Testis (tissue), 3 donors: Measurements from ENCODE around the gene TBC1D21. TPM values are rescaled to one million over a fixed set of nuclear protein-coding genes. Genes with fewer than 3 reads are reported as not detected.

ENCODE experiments used
- DNase-seq: peaks from one replicate; pipeline ENCODE4 v3.0.0-alpha.2; 2019
- H3K27ac ChIP-seq, 2 donors: fragments of 200-600 bp; sonication (generic); one replicate each; pipeline ENCODE4 v1.5.1; 2019
- H3K27me3 ChIP-seq: fragments of 200-600 bp; sonication (generic); one replicate; pipeline ENCODE4 v1.5.1; 2019
- H3K36me3 ChIP-seq: fragments of 200-600 bp; sonication (generic); one replicate; pipeline ENCODE4 v1.5.1; 2017; ENCODE audit warnings: low read depth; ENCODE audit errors: missing control alignments
- H3K4me1 ChIP-seq: fragments of 200-600 bp; sonication (generic); one replicate; pipeline ENCODE4 v1.5.1; 2019
- H3K4me3 ChIP-seq, 2 donors: fragments of 200-600 bp; sonication (generic); one replicate each; pipeline ENCODE4 v1.5.1; 2017 to 2019
- H3K9me3 ChIP-seq: fragments of 200-600 bp; sonication (generic); one replicate; pipeline ENCODE4 v1.5.1; 2017
- CTCF ChIP-seq, 3 experiments: fragments of 450-650 bp in 2 of 3; fragments of 200-600 bp in 1 of 3; sonication (generic) in 1 of 3; IDR thresholded peaks; one replicate each; pipeline ENCODE4 v1.5.1; 2016 to 2019; ENCODE audit warnings: antibody characterized with exemption in 3 of 3, mild to moderate bottlenecking in 2 of 3, moderate library complexity in 1 of 3
- POLR2A ChIP-seq: fragments of 450-650 bp; IDR thresholded peaks from one replicate; pipeline ENCODE4 v1.6.1; 2017; ENCODE audit warnings: antibody characterized with exemption, mild to moderate bottlenecking, moderate library complexity
- WGBS, 2 donors: methylation state at CpG; one replicate each; pipeline ENCODE4 v1.1.5; 2018; 5-methylcytosine and 5-hydroxymethylcytosine counted together
- intact Hi-C: fragments of 100-400 bp; cut with DNase I; formaldehyde crosslinking; loops from one replicate; pipeline ENCODE4 v1.15.1; 2023; ENCODE audit warnings: low total_unique reads
- polyA plus RNA-seq: library from polyadenylated mRNA; stranded (reverse); fragments of 350-450 nt; fragmentation: Illumina TruSeq; extraction: RNeasy Lipid Tissue Mini Kit (QIAGEN cat#74804); gene quantifications from one replicate; pipeline ENCODE4 v1.2.3, GENCODE V29; 2014; ENCODE audit warnings: low read depth, low replicate concordance; ENCODE audit not compliant: insufficient read depth
- total RNA-seq, 2 donors: library from RNA; depleted of rRNA; stranded (reverse); fragments of >200 nt; gene quantifications; one replicate each; pipeline ENCODE4 v1.2.3, GENCODE V29; 2016

TBC1D21 gene
- total and polyA plus RNA-seq, 3 donors from 2014 or later: 17.9 to 80.2 (median 47.6) TPM

DNA sequence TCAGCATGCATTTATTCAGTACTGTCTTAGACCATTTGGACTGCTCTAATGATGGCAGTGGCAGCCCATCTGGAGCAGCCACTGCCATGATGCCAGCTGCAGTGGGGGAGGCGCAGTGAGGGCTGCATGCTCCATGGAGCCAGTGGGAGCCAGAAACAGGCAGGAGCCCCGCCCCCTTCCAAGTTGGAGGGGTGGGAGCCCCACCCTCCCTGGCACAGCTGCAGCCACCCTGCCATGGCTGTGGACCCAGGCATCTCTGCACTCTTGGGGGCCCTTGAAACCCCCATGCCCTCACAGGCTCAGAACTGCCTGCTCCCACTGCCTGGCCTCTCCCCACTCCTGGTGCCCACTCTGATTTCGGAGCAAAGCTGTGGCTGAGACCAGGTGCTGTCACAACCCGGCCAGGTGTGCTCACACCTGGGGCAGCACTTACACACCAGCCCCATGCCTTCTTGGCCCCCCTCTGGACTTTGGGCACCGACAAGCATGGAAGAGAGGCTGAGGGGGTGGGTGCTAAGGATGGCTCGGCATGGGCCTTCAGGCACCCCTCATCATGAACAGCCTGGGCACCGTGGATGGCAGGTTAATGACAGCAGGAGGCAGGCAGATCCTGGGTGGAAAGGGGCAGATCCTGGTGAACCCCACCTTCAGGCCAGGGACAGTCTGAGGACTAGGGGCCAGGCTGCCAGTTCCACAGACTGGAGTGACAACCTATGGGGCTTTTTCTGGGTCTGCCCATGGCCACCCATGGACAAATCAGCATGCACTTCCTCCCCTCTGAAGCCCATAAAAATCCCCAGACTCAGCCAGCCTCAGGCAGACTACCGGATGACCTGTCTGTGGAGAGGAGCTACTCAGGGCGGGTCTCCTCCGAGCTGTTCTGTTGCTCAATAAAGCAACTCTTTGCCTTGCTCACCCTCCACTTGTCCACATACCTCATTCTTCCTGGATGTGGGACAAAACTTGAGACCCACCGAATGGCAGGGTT is 18.3 kb downstream of the TBC1D21 start:
- H3K27me3 ChIP-seq: no peaks in the 10 kb centered on the region
- 82 to 83% methylated on average over 9 to 11 of the region's 11 CpGs for WGBS, 2 donors
- TF ChIP-seq POLR2A (no peak), CTCF (IDR thresholded peaks at IDR 0.05) (no peak)
- no peak for DNase-seq
- H3K27ac ChIP-seq: no peak overlapping the region
- no peaks in the 10 kb centered on the region for H3K4me1 ChIP-seq
- no peaks in the 10 kb centered on the region for H3K36me3 ChIP-seq
- H3K9me3 ChIP-seq: no peaks in the 10 kb centered on the region
- H3K4me3 ChIP-seq: no peak overlapping the region
- intact Hi-C loops: no loop called here

GRCh38 chr15:73892446-73893226 is 19.3 kb downstream of the TBC1D21 start:
- Histone ChIP-seq H3K36me3 (no peaks in the 10 kb centered on the region), H3K27ac (no peak overlapping the region), H3K9me3 (no peaks in the 10 kb centered on the region), H3K27me3 (no peaks in the 10 kb centered on the region), H3K4me3 (no peak overlapping the region), H3K4me1 (no peaks in the 10 kb centered on the region)
- intact Hi-C loops: no loop called here
- WGBS, 2 donors: 78 to 96% methylated on average over 11 to 13 of the region's 13 CpGs
- no peak for DNase-seq
- TF ChIP-seq CTCF (IDR thresholded peaks at IDR 0.05) (no peak), POLR2A (no peak)

- Histone ChIP-seq H3K9me3 (no peaks in the 10 kb centered on the region), H3K4me3 (no peak overlapping the region), H3K36me3 (no peaks in the 10 kb centered on the region), H3K4me1 (no peaks in the 10 kb centered on the region), H3K27me3 (no peaks in the 10 kb centered on the region), H3K27ac (no peak overlapping the region)
- TF ChIP-seq POLR2A: no peak
- no peak for TF ChIP-seq CTCF (IDR thresholded peaks at IDR 0.05)
- 82 to 83% methylated on average over 12 of the region's 12 CpGs for WGBS, 2 donors
- no peak for DNase-seq
- intact Hi-C loops: no loop called here
Measured at GRCh38 chr15:73894133-73894814, 20.9 kb downstream of the TBC1D21 start.

GRCh38 chr15:73897441-73898261 is 24.3 kb downstream of the TBC1D21 start:
- intact Hi-C loops: no loop called here
- 68 to 78% methylated on average over 8 to 15 of the region's 15 CpGs for WGBS, 2 donors

More at GRCh38 chr15:73897441-73898261, 24.3 kb downstream of the TBC1D21 start:
- Histone ChIP-seq H3K27ac (no peak overlapping the region), H3K4me3 (no peak overlapping the region), H3K36me3 (no peaks in the 10 kb centered on the region), H3K4me1 (no peaks in the 10 kb centered on the region), H3K9me3 (no peaks in the 10 kb centered on the region), H3K27me3 (no peaks in the 10 kb centered on the region)
- peak; percentile 22 for DNase-seq
- TF ChIP-seq POLR2A (no peak), CTCF (IDR thresholded peaks at IDR 0.05) (peak in 2 of 3 experiments; percentile 13 to 47)
